HUES48 (cell line): ENCODE data around the gene SUDS3.

ENCODE experiments used
- H3K27ac ChIP-seq: one replicate; pipeline ENCODE4 v1.7.0; 2013; ENCODE audit warnings: low read depth, low read length, inconsistent platforms
- H3K27me3 ChIP-seq: 2 replicates; pipeline ENCODE4 v1.6.1; 2013; ENCODE audit warnings: mild to moderate bottlenecking, low read length; ENCODE audit not compliant: control insufficient read depth, insufficient read depth
- H3K36me3 ChIP-seq: 2 replicates; pipeline ENCODE4 v1.6.1; 2013; ENCODE audit warnings: low read length; ENCODE audit not compliant: control insufficient read depth, insufficient read depth
- H3K4me1 ChIP-seq: 2 replicates; pipeline ENCODE4 v1.6.1; 2013; ENCODE audit warnings: mild to moderate bottlenecking, low read length; ENCODE audit not compliant: control insufficient read depth, insufficient read depth
- H3K4me3 ChIP-seq: 2 replicates; pipeline ENCODE4 v1.5.1; 2013; ENCODE audit warnings: mild to moderate bottlenecking, low read depth, low read length
- H3K9ac ChIP-seq: 2 replicates; pipeline ENCODE4 v1.6.1; 2013; ENCODE audit warnings: mild to moderate bottlenecking, low read depth, low read length, moderate library complexity
- H3K9me3 ChIP-seq: 2 replicates; pipeline ENCODE4 v1.6.1; 2013; ENCODE audit warnings: low read length; ENCODE audit not compliant: control insufficient read depth, insufficient read depth

SUDS3 gene

GRCh38 chr12:118427819-118428218 is 51.5 kb downstream of the SUDS3 start:
- Histone ChIP-seq H3K4me1 (no peaks in the 10 kb centered on the region), H3K27me3 (no peaks in the 10 kb centered on the region), H3K9me3 (no peaks in the 10 kb centered on the region), H3K36me3 (no peaks in the 10 kb centered on the region), H3K9ac (no peak overlapping the region), H3K4me3 (no peak overlapping the region), H3K27ac (no peak overlapping the region)

GRCh38 chr12:118428643-118429042 is 52.3 kb downstream of the SUDS3 start:
- Histone ChIP-seq H3K9me3 (no peaks in the 10 kb centered on the region), H3K27ac (no peak overlapping the region), H3K4me1 (no peaks in the 10 kb centered on the region), H3K36me3 (no peaks in the 10 kb centered on the region), H3K9ac (no peak overlapping the region), H3K4me3 (no peak overlapping the region), H3K27me3 (no peaks in the 10 kb centered on the region)

GRCh38 chr12:118429688-118430383 is 53.5 kb downstream of the SUDS3 start:
- Histone ChIP-seq H3K36me3 (no peaks in the 10 kb centered on the region), H3K27ac (no peak overlapping the region), H3K4me1 (no peaks in the 10 kb centered on the region), H3K27me3 (no peaks in the 10 kb centered on the region), H3K9me3 (no peaks in the 10 kb centered on the region), H3K4me3 (no peak overlapping the region), H3K9ac (no peak overlapping the region)

- no peaks in the 10 kb centered on the region for H3K27me3 ChIP-seq
- H3K4me1 ChIP-seq, result no peaks in the 10 kb centered on the region
- no peak overlapping the region for H3K27ac ChIP-seq
- no peak overlapping the region for H3K9ac ChIP-seq
- H3K36me3 ChIP-seq, result no peaks in the 10 kb centered on the region
- no peak overlapping the region for H3K4me3 ChIP-seq
- no peaks in the 10 kb centered on the region for H3K9me3 ChIP-seq
These were observed 54.2 kb downstream of the SUDS3 start for GRCh38 chr12:118430516-118430915.

GRCh38 chr12:118432812-118433545 is 56.6 kb downstream of the SUDS3 start:
- H3K27me3 ChIP-seq, result no peaks in the 10 kb centered on the region
- no peaks in the 10 kb centered on the region for H3K9me3 ChIP-seq
- H3K4me1 ChIP-seq, result no peaks in the 10 kb centered on the region
- no peak overlapping the region for H3K9ac ChIP-seq
- no peaks in the 10 kb centered on the region for H3K36me3 ChIP-seq
- H3K27ac ChIP-seq, result no peak overlapping the region
- H3K4me3 ChIP-seq, result no peak overlapping the region

GRCh38 chr12:118436002-118436730 is 59.8 kb downstream of the SUDS3 start:
- H3K4me1 ChIP-seq, result no peaks in the 10 kb centered on the region
- no peaks in the 10 kb centered on the region for H3K36me3 ChIP-seq
- no peak overlapping the region for H3K9ac ChIP-seq
- H3K27ac ChIP-seq, result no peak overlapping the region
- no peaks in the 10 kb centered on the region for H3K27me3 ChIP-seq
- no peak overlapping the region for H3K4me3 ChIP-seq
- no peaks in the 10 kb centered on the region for H3K9me3 ChIP-seq

GRCh38 chr12:118436986-118437385 is 60.6 kb downstream of the SUDS3 start:
- Histone ChIP-seq H3K27ac (no peak overlapping the region), H3K27me3 (no peaks in the 10 kb centered on the region), H3K4me3 (no peak overlapping the region), H3K36me3 (no peaks in the 10 kb centered on the region), H3K9ac (no peak overlapping the region), H3K4me1 (no peaks in the 10 kb centered on the region), H3K9me3 (no peaks in the 10 kb centered on the region)

- Histone ChIP-seq H3K9me3 (no peaks in the 10 kb centered on the region), H3K36me3 (no peaks in the 10 kb centered on the region), H3K9ac (no peak overlapping the region), H3K27me3 (no peaks in the 10 kb centered on the region), H3K27ac (no peak overlapping the region), H3K4me1 (no peaks in the 10 kb centered on the region), H3K4me3 (no peak overlapping the region)
These were observed 62.7 kb downstream of the SUDS3 start for GRCh38 chr12:118439068-118439467.

- no peaks in the 10 kb centered on the region for H3K27me3 ChIP-seq
These were observed 69.9 kb downstream of the SUDS3 start for GRCh38 chr12:118446247-118446646.

GRCh38 chr12:118447181-118447580 is 70.8 kb downstream of the SUDS3 start:
- H3K27me3 ChIP-seq, result no peaks in the 10 kb centered on the region
- no peaks in the 10 kb centered on the region for H3K9me3 ChIP-seq
- H3K4me3 ChIP-seq, result no peak overlapping the region
- H3K4me1 ChIP-seq, result no peaks in the 10 kb centered on the region
- H3K9ac ChIP-seq, result no peak overlapping the region
- no peak overlapping the region for H3K27ac ChIP-seq
- no peaks in the 10 kb centered on the region for H3K36me3 ChIP-seq

More at GRCh38 chr12:118446247-118446646, 69.9 kb downstream of the SUDS3 start:
- Histone ChIP-seq H3K36me3 (no peaks in the 10 kb centered on the region), H3K9ac (no peak overlapping the region), H3K4me1 (no peaks in the 10 kb centered on the region), H3K27ac (no peak overlapping the region), H3K9me3 (no peaks in the 10 kb centered on the region), H3K4me3 (no peak overlapping the region)

GRCh38 chr12:118448341-118448740 is 72.0 kb downstream of the SUDS3 start:
- no peaks in the 10 kb centered on the region for H3K9me3 ChIP-seq
- H3K9ac ChIP-seq, result no peak overlapping the region
- H3K27me3 ChIP-seq, result no peaks in the 10 kb centered on the region
- H3K4me3 ChIP-seq, result no peak overlapping the region
- no peaks in the 10 kb centered on the region for H3K36me3 ChIP-seq
- no peaks in the 10 kb centered on the region for H3K4me1 ChIP-seq
- no peak overlapping the region for H3K27ac ChIP-seq
